Mucosa of stomach (tissue), 1 donor: Measurements from ENCODE around the gene IGSF5.

Experiments
- H3K27me3 ChIP-seq: one replicate; pipeline ENCODE4 v1.7.0; 2013; ENCODE audit warnings: mild to moderate bottlenecking, low read length; ENCODE audit not compliant: control insufficient read depth, insufficient read depth
- H3K36me3 ChIP-seq: one replicate; pipeline ENCODE4 v1.7.0; 2013; ENCODE audit warnings: low read length; ENCODE audit not compliant: control insufficient read depth, insufficient read depth
- H3K4me1 ChIP-seq: one replicate; pipeline ENCODE4 v1.7.0; 2013; ENCODE audit warnings: mild to moderate bottlenecking, low read length; ENCODE audit not compliant: control insufficient read depth, insufficient read depth
- H3K4me3 ChIP-seq: one replicate; pipeline ENCODE4 v1.7.0; 2013; ENCODE audit warnings: low read length
- H3K9ac ChIP-seq: one replicate; pipeline ENCODE4 v1.7.0; 2013; ENCODE audit warnings: mild to moderate bottlenecking, low read length, moderate library complexity
- H3K9me3 ChIP-seq: one replicate; pipeline ENCODE4 v1.7.0; 2013; ENCODE audit warnings: mild to moderate bottlenecking, low read length, moderate library complexity; ENCODE audit not compliant: control insufficient read depth
- donor health status: Pancreatic carcinoma.

The IGSF5 gene

DNA sequence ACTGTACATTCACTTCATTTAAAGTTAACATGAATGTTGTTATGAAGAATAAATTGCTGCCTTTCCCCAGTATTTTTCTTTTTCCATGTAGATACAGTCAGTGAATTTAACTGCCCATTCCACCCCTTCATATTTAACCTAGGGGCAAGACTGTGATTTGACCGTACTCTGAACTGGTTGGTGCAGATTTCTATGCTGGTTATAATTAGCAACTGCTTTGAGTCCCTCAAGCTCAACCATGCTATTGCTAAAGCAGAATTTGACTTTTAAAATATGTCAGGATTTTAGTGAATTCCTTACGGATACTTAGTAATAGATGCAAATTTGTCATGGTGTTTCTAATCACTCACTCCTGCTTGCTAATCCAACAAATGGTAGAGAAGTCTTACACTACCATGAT lies 57.2 kb downstream of the IGSF5 start:
- Histone ChIP-seq H3K36me3 (no peaks in the 10 kb centered on the region), H3K9me3 (no peaks in the 10 kb centered on the region), H3K9ac (no peak overlapping the region), H3K27me3 (no peaks in the 10 kb centered on the region), H3K4me3 (no peak overlapping the region), H3K4me1 (peaks cover 4% of the 10 kb centered on the region)

DNA sequence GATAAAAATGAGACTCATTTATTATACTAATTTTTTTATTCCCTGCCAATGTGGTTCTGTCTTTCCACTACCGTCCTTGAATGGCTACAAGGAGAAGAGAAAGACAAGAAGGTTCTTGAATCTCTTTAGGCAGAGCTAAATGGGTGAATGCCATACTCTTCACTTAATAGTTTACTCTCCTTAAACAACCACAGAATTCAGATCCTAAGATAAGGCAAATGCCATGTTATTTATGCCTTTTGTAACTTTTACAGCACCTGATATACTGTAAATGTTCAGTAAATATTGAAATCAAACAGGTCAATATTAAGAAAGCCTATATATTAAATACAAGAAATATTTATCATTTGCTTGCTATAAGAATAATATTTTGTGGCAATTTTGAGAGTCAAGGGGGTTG lies 58.4 kb downstream of the IGSF5 start:
- no peak overlapping the region for H3K9ac ChIP-seq
- H3K36me3 ChIP-seq, result no peaks in the 10 kb centered on the region
- H3K9me3 ChIP-seq, result no peaks in the 10 kb centered on the region
- peaks cover 14% of the 10 kb centered on the region for H3K4me1 ChIP-seq
- H3K27me3 ChIP-seq, result no peaks in the 10 kb centered on the region
- no peak overlapping the region for H3K4me3 ChIP-seq

DNA sequence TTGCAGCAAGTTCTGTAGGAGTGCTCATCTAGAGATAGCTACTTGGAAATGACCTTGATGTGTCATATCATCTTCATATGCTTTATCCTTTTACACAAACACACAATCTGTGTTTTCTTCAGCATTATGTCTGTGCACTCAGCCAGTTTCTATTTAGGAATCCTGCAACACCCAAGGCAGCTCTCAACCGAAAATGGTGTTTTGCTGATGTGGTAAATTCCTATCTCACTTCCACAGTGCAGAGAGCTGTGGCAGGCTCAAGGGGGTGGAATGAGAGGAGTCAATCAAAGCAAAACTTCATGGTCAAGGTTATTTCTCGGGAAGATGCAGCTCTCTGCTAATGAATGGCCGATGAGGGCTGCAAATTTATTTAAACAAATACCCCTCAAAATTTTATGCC lies 59.3 kb downstream of the IGSF5 start:
- Histone ChIP-seq H3K27me3 (no peaks in the 10 kb centered on the region), H3K4me1 (peaks cover 20% of the 10 kb centered on the region), H3K9me3 (no peaks in the 10 kb centered on the region), H3K36me3 (no peaks in the 10 kb centered on the region), H3K9ac (no peak overlapping the region), H3K4me3 (no peak overlapping the region)

GRCh38 chr21:39805983-39806382 lies 61.0 kb downstream of the IGSF5 start:
- peaks cover 20% of the 10 kb centered on the region for H3K4me1 ChIP-seq
- H3K4me3 ChIP-seq, result no peak overlapping the region
- H3K27me3 ChIP-seq, result no peaks in the 10 kb centered on the region
- H3K9ac ChIP-seq, result no peak overlapping the region
- no peaks in the 10 kb centered on the region for H3K36me3 ChIP-seq
- H3K9me3 ChIP-seq, result no peaks in the 10 kb centered on the region

GRCh38 chr21:39807738-39808137 lies 62.8 kb downstream of the IGSF5 start:
- H3K9me3 ChIP-seq, result no peaks in the 10 kb centered on the region
- no peaks in the 10 kb centered on the region for H3K36me3 ChIP-seq
- no peak overlapping the region for H3K9ac ChIP-seq
- H3K4me3 ChIP-seq, result no peak overlapping the region
- peaks cover 20% of the 10 kb centered on the region for H3K4me1 ChIP-seq
- no peaks in the 10 kb centered on the region for H3K27me3 ChIP-seq

GRCh38 chr21:39809936-39810335 lies 65.0 kb downstream of the IGSF5 start:
- Histone ChIP-seq H3K9ac (no peak overlapping the region), H3K36me3 (no peaks in the 10 kb centered on the region), H3K4me1 (peaks cover 20% of the 10 kb centered on the region), H3K9me3 (no peaks in the 10 kb centered on the region), H3K27me3 (no peaks in the 10 kb centered on the region), H3K4me3 (no peak overlapping the region)

GRCh38 chr21:39812983-39813382 lies 68.0 kb downstream of the IGSF5 start:
- H3K9me3 ChIP-seq, result no peaks in the 10 kb centered on the region
- H3K36me3 ChIP-seq, result no peaks in the 10 kb centered on the region
- peaks cover 10% of the 10 kb centered on the region for H3K4me1 ChIP-seq
- no peak overlapping the region for H3K9ac ChIP-seq
- H3K27me3 ChIP-seq, result no peaks in the 10 kb centered on the region
- H3K4me3 ChIP-seq, result no peak overlapping the region

DNA sequence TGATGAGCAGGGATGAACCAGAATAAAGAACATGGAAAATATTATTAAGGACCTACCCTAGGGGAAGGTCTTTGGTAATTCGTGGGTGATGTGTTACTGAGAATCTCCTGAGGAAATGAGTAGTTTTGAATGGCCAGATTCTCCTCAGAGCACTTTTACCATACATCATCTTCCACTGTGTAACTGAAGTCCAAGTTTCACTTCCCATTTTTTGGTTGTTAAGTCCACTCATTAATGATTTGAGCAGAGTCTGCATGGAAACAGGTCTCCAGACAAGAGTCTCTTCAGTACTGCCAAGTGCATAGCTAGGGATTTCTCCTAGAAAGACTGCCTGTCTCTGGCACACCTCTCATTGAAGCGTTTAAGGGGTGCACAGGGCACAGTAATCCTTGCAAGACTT lies 73.6 kb downstream of the IGSF5 start:
- H3K27me3 ChIP-seq, result no peaks in the 10 kb centered on the region
- no peaks in the 10 kb centered on the region for H3K4me1 ChIP-seq
- no peak overlapping the region for H3K9ac ChIP-seq
- no peaks in the 10 kb centered on the region for H3K9me3 ChIP-seq
- no peaks in the 10 kb centered on the region for H3K36me3 ChIP-seq
- no peak overlapping the region for H3K4me3 ChIP-seq

DNA sequence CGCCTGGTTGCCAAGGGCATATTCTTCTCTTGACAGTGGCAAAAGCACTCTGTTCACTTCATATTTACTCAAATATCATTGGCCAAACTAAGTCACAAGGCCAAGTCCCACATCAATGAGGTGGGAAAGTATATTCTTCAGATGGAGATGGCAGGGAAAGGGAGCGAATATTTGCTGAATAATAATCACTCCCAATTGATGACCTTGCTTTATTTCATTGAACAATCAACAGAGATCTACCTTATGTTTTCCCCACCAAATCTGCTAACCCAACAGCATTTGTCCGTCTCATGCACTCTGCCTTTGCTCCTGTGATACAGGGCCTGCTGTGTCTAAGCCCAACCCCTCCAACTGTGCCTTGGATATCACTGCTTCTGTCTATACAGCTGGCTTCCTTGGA lies 77.1 kb downstream of the IGSF5 start:
- no peak overlapping the region for H3K4me3 ChIP-seq
- no peak overlapping the region for H3K9ac ChIP-seq

GRCh38 chr21:39825250-39825649 lies 80.3 kb downstream of the IGSF5 start:
- Histone ChIP-seq H3K36me3 (no peaks in the 10 kb centered on the region), H3K9me3 (no peaks in the 10 kb centered on the region), H3K4me3 (no peak overlapping the region), H3K27me3 (no peaks in the 10 kb centered on the region), H3K4me1 (no peaks in the 10 kb centered on the region), H3K9ac (no peak overlapping the region)

More for the DNA sequence above, 77.1 kb downstream of the IGSF5 start:
- Histone ChIP-seq H3K9me3 (no peaks in the 10 kb centered on the region), H3K27me3 (no peaks in the 10 kb centered on the region), H3K36me3 (no peaks in the 10 kb centered on the region), H3K4me1 (no peaks in the 10 kb centered on the region)

DNA sequence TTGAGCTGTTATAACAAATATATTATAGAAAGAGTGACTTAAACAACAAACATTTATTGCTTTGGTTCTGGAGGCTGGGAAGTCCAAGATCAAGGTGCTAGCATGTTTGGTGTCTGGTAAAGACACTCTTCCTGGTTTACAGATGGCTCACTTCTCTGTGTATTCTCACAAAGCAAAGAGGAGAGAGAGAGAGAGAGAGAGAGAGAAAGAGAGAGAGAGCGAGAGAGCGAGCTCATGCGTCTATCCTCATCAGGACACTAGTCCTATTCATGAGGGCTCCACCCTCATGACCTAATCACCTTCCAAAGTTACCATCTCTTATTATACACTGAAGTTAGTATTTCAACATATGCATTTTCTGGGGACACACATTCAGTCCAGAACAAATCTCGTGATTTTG lies 89.6 kb downstream of the IGSF5 start:
- Histone ChIP-seq H3K27me3 (no peaks in the 10 kb centered on the region), H3K4me1 (no peaks in the 10 kb centered on the region), H3K9ac (no peak overlapping the region), H3K9me3 (no peaks in the 10 kb centered on the region), H3K4me3 (no peak overlapping the region), H3K36me3 (no peaks in the 10 kb centered on the region)

GRCh38 chr21:39837861-39838359 lies 92.9 kb downstream of the IGSF5 start:
- Histone ChIP-seq H3K27me3 (no peaks in the 10 kb centered on the region), H3K36me3 (no peaks in the 10 kb centered on the region), H3K9ac (no peak overlapping the region), H3K4me3 (no peak overlapping the region), H3K9me3 (no peaks in the 10 kb centered on the region), H3K4me1 (no peaks in the 10 kb centered on the region)

- H3K27me3 ChIP-seq, result no peaks in the 10 kb centered on the region
- no peak overlapping the region for H3K4me3 ChIP-seq
- H3K9ac ChIP-seq, result no peak overlapping the region
- H3K4me1 ChIP-seq, result no peaks in the 10 kb centered on the region
- no peaks in the 10 kb centered on the region for H3K36me3 ChIP-seq
- no peaks in the 10 kb centered on the region for H3K9me3 ChIP-seq
Observed at GRCh38 chr21:39840373-39841097, 95.6 kb downstream of the IGSF5 start.
